T-helper 17 cell (primary cell): ENCODE measurements around the gene ARF1. TPM values are rescaled to one million over a fixed set of nuclear protein-coding genes. Genes with fewer than 3 reads are reported as not detected.
A peak's percentile ranks its signal among the peaks of the same experiment; 100 is the strongest.

Experiments used
- ATAC-seq: fragments of 150-1000 bp; cut with Tn5 transposase; 2 replicates; pipeline ENCODE4 v1.10.0; 2021; ENCODE audit warnings: mild to moderate bottlenecking, moderate library complexity
- DNase-seq, 3 donors: peaks; one replicate each; pipeline versions ENCODE4 v3.0.0 to v3.0.0-alpha.2; 2020 to 2021
- H3K9me3 ChIP-seq: one replicate; pipeline ENCODE4 v1.7.0; 2013; ENCODE audit warnings: low read length, mild to moderate bottlenecking; ENCODE audit not compliant: control insufficient read depth, poor library complexity, severe bottlenecking
- H3K27ac Mint-ChIP-seq: one replicate; pipeline ENCODE4 v1.8.0; 2022; ENCODE audit warnings: mild to moderate bottlenecking, moderate library complexity, mixed read lengths
- H3K27me3 Mint-ChIP-seq: one replicate; pipeline ENCODE4 v1.8.0; 2022; ENCODE audit warnings: mixed read lengths
- H3K36me3 Mint-ChIP-seq: one replicate; pipeline ENCODE4 v1.8.0; 2022; ENCODE audit warnings: low read depth, mixed read lengths
- H3K4me1 Mint-ChIP-seq: one replicate; pipeline ENCODE4 v1.8.0; 2022; ENCODE audit warnings: mild to moderate bottlenecking, mixed read lengths
- H3K4me3 Mint-ChIP-seq: one replicate; pipeline ENCODE4 v1.8.0; 2022; ENCODE audit warnings: mild to moderate bottlenecking, moderate library complexity, mixed read lengths
- total RNA-seq, 4 donors: library from RNA in 2 of 4; stranded (reverse) in 2 of 4; gene quantifications; one replicate each; pipeline ENCODE4 v1.2.3 and lab custom pipeline; 2022 to 2026

Gene ARF1
- total RNA-seq, 2 donors from 2014 or later: 325 to 382 TPM

GRCh38 chr1:228043281-228043848 is 39.1 kb upstream of the ARF1 start:
- Mint-ChIP-seq H3K36me3 (no peaks in the 10 kb centered on the region), H3K27ac (no peak overlapping the region), H3K4me3 (no peak overlapping the region), H3K4me1 (no peaks in the 10 kb centered on the region), H3K27me3 (no peaks in the 10 kb centered on the region)
- H3K9me3 ChIP-seq: no peaks in the 10 kb centered on the region
- ATAC-seq: no peak
- no peak for DNase-seq

GRCh38 chr1:228044961-228045360 is 37.5 kb upstream of the ARF1 start:
- Mint-ChIP-seq H3K4me1 (no peaks in the 10 kb centered on the region), H3K27ac (no peak overlapping the region), H3K4me3 (no peak overlapping the region), H3K36me3 (no peaks in the 10 kb centered on the region), H3K27me3 (peaks cover 4% of the 10 kb centered on the region)
- H3K9me3 ChIP-seq: no peaks in the 10 kb centered on the region
- DNase-seq (no peak), ATAC-seq (no peak)

- no peaks in the 10 kb centered on the region for H3K9me3 ChIP-seq
- Mint-ChIP-seq H3K4me3 (no peak overlapping the region), H3K36me3 (no peaks in the 10 kb centered on the region), H3K27me3 (peaks cover 9% of the 10 kb centered on the region), H3K27ac (no peak overlapping the region), H3K4me1 (no peaks in the 10 kb centered on the region)
- no peak for ATAC-seq
- DNase-seq: no peak
Measured at GRCh38 chr1:228045405-228045804, 37.1 kb upstream of the ARF1 start.

GRCh38 chr1:228045871-228046270 is 36.6 kb upstream of the ARF1 start:
- no peak for ATAC-seq
- peaks cover 14% of the 10 kb centered on the region for H3K27me3 Mint-ChIP-seq
- H3K4me3 Mint-ChIP-seq: no peak overlapping the region

GRCh38 chr1:228046421-228047182 is 35.9 kb upstream of the ARF1 start:
- H3K4me1 Mint-ChIP-seq: no peaks in the 10 kb centered on the region
- ATAC-seq: no peak
- no peak overlapping the region for H3K27ac Mint-ChIP-seq
- no peak overlapping the region for H3K4me3 Mint-ChIP-seq
- no peaks in the 10 kb centered on the region for H3K36me3 Mint-ChIP-seq
- H3K27me3 Mint-ChIP-seq: peaks cover 21% of the 10 kb centered on the region
- no peak for DNase-seq
- no peaks in the 10 kb centered on the region for H3K9me3 ChIP-seq

More at GRCh38 chr1:228045871-228046270, 36.6 kb upstream of the ARF1 start:
- Mint-ChIP-seq H3K27ac (no peak overlapping the region), H3K4me1 (no peaks in the 10 kb centered on the region), H3K36me3 (no peaks in the 10 kb centered on the region)
- H3K9me3 ChIP-seq: no peaks in the 10 kb centered on the region
- DNase-seq: no peak

- no peaks in the 10 kb centered on the region for H3K9me3 ChIP-seq
- H3K36me3 Mint-ChIP-seq: no peaks in the 10 kb centered on the region
- no peaks in the 10 kb centered on the region for H3K4me1 Mint-ChIP-seq
- no peak for ATAC-seq
- peaks cover 26% of the 10 kb centered on the region for H3K27me3 Mint-ChIP-seq
- H3K4me3 Mint-ChIP-seq: no peak overlapping the region
- no peak overlapping the region for H3K27ac Mint-ChIP-seq
- DNase-seq: no peak
Measured at GRCh38 chr1:228047183-228047466, 35.4 kb upstream of the ARF1 start.

GRCh38 chr1:228048120-228048519 is 34.4 kb upstream of the ARF1 start:
- H3K36me3 Mint-ChIP-seq: no peaks in the 10 kb centered on the region
- H3K4me3 Mint-ChIP-seq: no peak overlapping the region
- ATAC-seq: no peak
- no peaks in the 10 kb centered on the region for H3K9me3 ChIP-seq
- H3K27me3 Mint-ChIP-seq: peaks cover 36% of the 10 kb centered on the region
- H3K27ac Mint-ChIP-seq: no peak overlapping the region
- no peak for DNase-seq
- H3K4me1 Mint-ChIP-seq: no peaks in the 10 kb centered on the region

- no peaks in the 10 kb centered on the region for H3K4me1 Mint-ChIP-seq
- no peak overlapping the region for H3K27ac Mint-ChIP-seq
- peaks cover 36% of the 10 kb centered on the region for H3K27me3 Mint-ChIP-seq
- ATAC-seq: no peak
- H3K4me3 Mint-ChIP-seq: no peak overlapping the region
- no peak for DNase-seq
- no peaks in the 10 kb centered on the region for H3K36me3 Mint-ChIP-seq
- H3K9me3 ChIP-seq: no peaks in the 10 kb centered on the region
Measured at GRCh38 chr1:228048659-228049298, 33.7 kb upstream of the ARF1 start.

- Mint-ChIP-seq H3K36me3 (no peaks in the 10 kb centered on the region), H3K27ac (no peak overlapping the region), H3K4me3 (no peak overlapping the region), H3K27me3 (peaks cover 36% of the 10 kb centered on the region), H3K4me1 (no peaks in the 10 kb centered on the region)
- DNase-seq (no peak), ATAC-seq (no peak)
- H3K9me3 ChIP-seq: no peaks in the 10 kb centered on the region
Measured at GRCh38 chr1:228050571-228051231, 31.8 kb upstream of the ARF1 start.

- DNase-seq (no peak), ATAC-seq (no peak)
- Mint-ChIP-seq H3K27ac (peak overlapping the region; percentile 29), H3K4me3 (peak overlapping the region; percentile 67), H3K4me1 (peaks cover 15% of the 10 kb centered on the region), H3K27me3 (peaks cover 25% of the 10 kb centered on the region), H3K36me3 (peaks cover 5% of the 10 kb centered on the region)
- H3K9me3 ChIP-seq: no peaks in the 10 kb centered on the region
Measured at GRCh38 chr1:228058172-228058948, 24.1 kb upstream of the ARF1 start.

- H3K9me3 ChIP-seq: no peaks in the 10 kb centered on the region
- Mint-ChIP-seq H3K4me3 (peak overlapping the region; percentile 77), H3K4me1 (peaks cover 15% of the 10 kb centered on the region), H3K27me3 (peaks cover 29% of the 10 kb centered on the region), H3K27ac (peak overlapping the region; percentile 29), H3K36me3 (peaks cover 5% of the 10 kb centered on the region)
- ATAC-seq (peak; percentile 84), DNase-seq (peak; percentile 51 to 69 (median 65))
Measured at GRCh38 chr1:228058949-228059633, 23.4 kb upstream of the ARF1 start.

- H3K27ac Mint-ChIP-seq: no peak overlapping the region
Measured at GRCh38 chr1:228059634-228060457, 22.7 kb upstream of the ARF1 start.

More at GRCh38 chr1:228059634-228060457, 22.7 kb upstream of the ARF1 start:
- peaks cover 29% of the 10 kb centered on the region for H3K27me3 Mint-ChIP-seq
- H3K4me1 Mint-ChIP-seq: peaks cover 15% of the 10 kb centered on the region
- DNase-seq (peak; percentile 54 to 75 (median 60)), ATAC-seq (peak; percentile 66)
- H3K36me3 Mint-ChIP-seq: peaks cover 5% of the 10 kb centered on the region
- no peaks in the 10 kb centered on the region for H3K9me3 ChIP-seq
- H3K4me3 Mint-ChIP-seq: peak overlapping the region; percentile 77
